ENCODE data around the gene PCDHB8.
A peak's percentile ranks its signal among the peaks of the same experiment; 100 is the strongest.

DNA sequence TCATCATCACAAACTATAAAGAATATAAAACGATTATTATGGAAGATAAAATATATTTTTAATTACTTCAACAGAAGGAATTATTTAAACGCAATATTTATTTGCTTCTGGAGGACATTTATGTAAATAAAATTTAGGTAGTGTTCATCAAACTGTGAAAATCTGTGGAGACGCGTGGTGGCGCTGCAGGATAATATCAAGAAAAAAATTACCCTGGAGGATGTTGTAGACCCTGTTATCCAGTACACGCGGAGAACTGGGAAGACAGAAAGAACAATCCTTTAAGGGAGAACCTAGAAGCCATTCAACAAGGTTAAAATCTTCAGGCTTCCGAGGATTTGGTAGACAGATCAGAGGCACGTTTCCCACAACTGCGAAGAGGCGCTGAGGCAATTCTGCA, 30.9 kb downstream of the PCDHB8 start, which contains the start of gene PCDHB12:
- TF ChIP-seq, protein P1, sequence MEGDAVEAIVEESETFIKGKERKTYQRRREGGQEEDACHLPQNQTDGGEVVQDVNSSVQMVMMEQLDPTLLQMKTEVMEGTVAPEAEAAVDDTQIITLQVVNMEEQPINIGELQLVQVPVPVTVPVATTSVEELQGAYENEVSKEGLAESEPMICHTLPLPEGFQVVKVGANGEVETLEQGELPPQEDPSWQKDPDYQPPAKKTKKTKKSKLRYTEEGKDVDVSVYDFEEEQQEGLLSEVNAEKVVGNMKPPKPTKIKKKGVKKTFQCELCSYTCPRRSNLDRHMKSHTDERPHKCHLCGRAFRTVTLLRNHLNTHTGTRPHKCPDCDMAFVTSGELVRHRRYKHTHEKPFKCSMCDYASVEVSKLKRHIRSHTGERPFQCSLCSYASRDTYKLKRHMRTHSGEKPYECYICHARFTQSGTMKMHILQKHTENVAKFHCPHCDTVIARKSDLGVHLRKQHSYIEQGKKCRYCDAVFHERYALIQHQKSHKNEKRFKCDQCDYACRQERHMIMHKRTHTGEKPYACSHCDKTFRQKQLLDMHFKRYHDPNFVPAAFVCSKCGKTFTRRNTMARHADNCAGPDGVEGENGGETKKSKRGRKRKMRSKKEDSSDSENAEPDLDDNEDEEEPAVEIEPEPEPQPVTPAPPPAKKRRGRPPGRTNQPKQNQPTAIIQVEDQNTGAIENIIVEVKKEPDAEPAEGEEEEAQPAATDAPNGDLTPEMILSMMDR (IDR thresholded peaks at IDR 0.05) = peak in 3 of 4 donors; percentile 8 to 19 (median 12)
- no peak for TF ChIP-seq POLR2A (IDR thresholded peaks at IDR 0.05)
